ENCODE results near the gene SEMA7A. TPM values are rescaled to one million over a fixed set of nuclear protein-coding genes. Genes with fewer than 3 reads are reported as not detected.

SEMA7A gene
- total RNA-seq, 3 donors from 2014 or later = 1.6 to 3.7 (median 3.0) TPM

DNA sequence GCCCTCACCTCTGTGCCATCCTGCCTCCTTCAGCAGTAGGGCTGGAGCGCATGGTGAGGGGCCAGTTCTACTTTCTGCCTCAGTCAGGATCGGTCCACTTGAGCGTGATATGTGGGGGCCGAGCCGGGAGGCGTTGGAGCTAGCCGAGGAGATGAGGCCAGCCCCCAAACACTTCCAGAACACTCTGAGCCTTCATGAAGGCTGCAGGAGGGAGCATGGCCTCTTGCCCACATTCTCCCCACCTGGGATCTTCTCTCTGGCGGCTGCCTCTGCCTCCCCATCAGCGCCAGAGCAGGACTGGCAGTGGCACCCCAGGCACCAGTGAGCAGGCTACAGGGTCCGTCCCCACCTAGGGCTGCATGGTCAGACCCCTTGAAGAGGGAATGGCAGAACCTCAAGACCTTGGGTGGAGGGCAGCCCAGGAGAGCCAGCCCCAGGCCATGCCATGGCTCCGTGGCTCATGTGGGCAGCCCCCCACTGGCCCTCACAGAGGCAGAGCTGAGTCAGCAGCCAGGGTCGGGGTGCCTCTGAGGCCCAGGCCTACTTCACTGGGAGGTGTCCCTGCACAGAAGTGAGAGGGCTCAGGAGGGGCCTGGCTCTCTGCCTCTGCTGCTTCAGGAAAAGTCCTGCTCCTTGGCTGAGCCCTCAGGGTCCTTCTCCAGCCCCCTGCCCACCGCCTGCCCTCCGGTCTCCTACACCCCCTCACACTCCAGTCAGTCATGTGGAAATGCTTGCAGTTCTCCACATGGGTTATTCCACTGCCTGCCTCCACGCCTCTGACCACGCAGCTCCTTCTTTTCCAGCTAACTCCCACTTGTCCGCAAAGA is 38.2 kb downstream of the SEMA7A start:
- intact Hi-C loops (cut with DNase I, micrococcal nuclease) = no loop called here
- no peak for ATAC-seq
- Histone ChIP-seq H3K4me3 (no peak overlapping the region), H3K4me1 (ENCODE audit: low read depth) (no peaks in the 10 kb centered on the region), H3K9me3 (no peaks in the 10 kb centered on the region), H3K36me3 (ENCODE audit: low read depth) (no peaks in the 10 kb centered on the region)
- TF ChIP-seq, protein P1, sequence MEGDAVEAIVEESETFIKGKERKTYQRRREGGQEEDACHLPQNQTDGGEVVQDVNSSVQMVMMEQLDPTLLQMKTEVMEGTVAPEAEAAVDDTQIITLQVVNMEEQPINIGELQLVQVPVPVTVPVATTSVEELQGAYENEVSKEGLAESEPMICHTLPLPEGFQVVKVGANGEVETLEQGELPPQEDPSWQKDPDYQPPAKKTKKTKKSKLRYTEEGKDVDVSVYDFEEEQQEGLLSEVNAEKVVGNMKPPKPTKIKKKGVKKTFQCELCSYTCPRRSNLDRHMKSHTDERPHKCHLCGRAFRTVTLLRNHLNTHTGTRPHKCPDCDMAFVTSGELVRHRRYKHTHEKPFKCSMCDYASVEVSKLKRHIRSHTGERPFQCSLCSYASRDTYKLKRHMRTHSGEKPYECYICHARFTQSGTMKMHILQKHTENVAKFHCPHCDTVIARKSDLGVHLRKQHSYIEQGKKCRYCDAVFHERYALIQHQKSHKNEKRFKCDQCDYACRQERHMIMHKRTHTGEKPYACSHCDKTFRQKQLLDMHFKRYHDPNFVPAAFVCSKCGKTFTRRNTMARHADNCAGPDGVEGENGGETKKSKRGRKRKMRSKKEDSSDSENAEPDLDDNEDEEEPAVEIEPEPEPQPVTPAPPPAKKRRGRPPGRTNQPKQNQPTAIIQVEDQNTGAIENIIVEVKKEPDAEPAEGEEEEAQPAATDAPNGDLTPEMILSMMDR (IDR thresholded peaks at IDR 0.05) = no peak
- DNase-seq = no peak

DNA sequence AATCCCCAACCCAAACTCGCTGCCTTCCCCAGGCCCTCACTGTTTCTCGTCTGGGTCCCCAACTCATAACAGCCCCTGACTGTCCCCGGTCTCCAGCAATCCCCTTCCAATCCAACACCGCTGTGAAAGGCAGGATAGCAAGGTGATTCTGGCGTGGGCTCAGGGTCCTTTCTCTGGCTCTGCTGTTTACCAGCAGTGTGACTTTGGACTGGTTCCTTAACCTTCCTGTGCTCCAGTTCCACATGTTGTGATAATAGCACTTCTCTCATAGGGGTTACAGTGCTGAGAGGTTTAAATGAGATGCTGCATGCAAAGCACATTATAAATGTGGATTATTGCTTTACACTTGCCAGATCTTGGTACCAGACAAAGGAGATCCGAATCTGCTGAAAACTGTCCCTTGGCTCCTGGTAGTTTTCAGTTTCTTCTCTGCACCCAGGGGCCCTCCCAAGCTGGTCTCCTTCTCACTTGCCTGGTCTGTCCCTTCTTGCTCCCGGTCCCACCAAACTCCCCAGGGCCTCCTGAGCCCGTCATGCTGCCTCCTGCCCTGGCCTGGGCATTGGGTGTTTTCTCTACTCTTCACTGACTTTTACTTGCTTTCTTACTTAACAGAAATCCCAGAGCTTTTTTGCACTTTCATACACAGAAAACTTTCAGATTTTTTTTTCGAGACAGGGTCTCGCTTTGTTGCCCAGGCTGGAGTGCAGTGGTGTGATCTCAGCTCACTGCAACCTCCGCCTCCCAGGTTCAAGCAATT is 39.5 kb downstream of the SEMA7A start:
- ATAC-seq = no peak
- no peaks in the 10 kb centered on the region for H3K36me3 ChIP-seq (ENCODE audit: low read depth)
- H3K4me1 ChIP-seq (ENCODE audit: low read depth) = no peaks in the 10 kb centered on the region
- intact Hi-C loops (cut with DNase I, micrococcal nuclease) = no loop called here
- TF ChIP-seq, protein P1 (IDR thresholded peaks at IDR 0.05) = no peak
- H3K4me3 ChIP-seq = no peak overlapping the region
- no peak for DNase-seq
- H3K9me3 ChIP-seq = no peaks in the 10 kb centered on the region

DNA sequence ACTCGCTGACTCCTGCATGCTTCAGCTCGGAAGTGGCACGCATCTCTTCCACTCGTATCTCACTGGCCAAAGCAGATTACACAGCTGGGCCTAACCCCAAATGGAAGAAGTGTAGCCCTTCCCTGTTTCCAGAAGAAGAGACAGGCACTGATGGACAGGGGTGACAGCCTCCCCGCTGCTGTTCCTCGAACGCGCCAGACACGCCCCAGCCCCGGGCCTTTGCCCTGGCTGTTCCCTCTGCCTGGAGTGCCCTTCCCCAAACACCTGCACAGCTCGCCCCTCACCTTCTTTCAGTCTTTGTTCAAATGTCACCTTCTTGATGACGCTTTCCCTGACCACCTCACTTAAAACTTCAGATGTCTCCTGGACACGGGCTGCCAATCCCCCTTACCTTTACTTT is 40.3 kb downstream of the SEMA7A start:
- DNase-seq (no peak), ATAC-seq (no peak)
- Histone ChIP-seq H3K4me3 (no peak overlapping the region), H3K9me3 (no peaks in the 10 kb centered on the region), H3K4me1 (ENCODE audit: low read depth) (no peaks in the 10 kb centered on the region), H3K36me3 (ENCODE audit: low read depth) (no peaks in the 10 kb centered on the region)
- TF ChIP-seq, protein P1 (IDR thresholded peaks at IDR 0.05) = no peak
- intact Hi-C loops (cut with DNase I, micrococcal nuclease) = no loop called here

DNA sequence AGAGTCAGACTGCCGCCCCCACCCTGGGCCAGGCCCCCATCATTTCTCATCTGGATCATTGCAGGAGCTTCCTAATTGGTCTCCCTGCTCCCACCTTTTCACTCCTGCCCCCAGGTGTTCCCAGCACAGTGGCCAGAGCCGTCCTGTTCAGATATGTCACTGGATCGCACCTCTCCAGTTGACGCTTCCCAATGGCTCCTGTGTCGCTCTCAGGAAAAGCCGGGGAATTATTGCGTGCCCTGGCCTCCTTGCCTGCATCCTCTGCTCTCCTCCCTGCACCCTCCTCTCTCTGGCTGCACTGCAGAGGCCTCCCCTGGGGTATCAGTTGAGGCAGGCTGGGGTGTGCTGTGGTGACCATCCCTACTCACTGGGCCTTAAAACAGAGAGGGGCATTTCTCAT is 40.9 kb downstream of the SEMA7A start:
- no peaks in the 10 kb centered on the region for H3K36me3 ChIP-seq (ENCODE audit: low read depth)
- H3K4me3 ChIP-seq = no peak overlapping the region
- no peaks in the 10 kb centered on the region for H3K9me3 ChIP-seq
- H3K4me1 ChIP-seq (ENCODE audit: low read depth) = no peaks in the 10 kb centered on the region
- TF ChIP-seq, protein P1 (IDR thresholded peaks at IDR 0.05) = no peak
- DNase-seq = no peak
- ATAC-seq = no peak
- intact Hi-C loops (cut with DNase I, micrococcal nuclease) = no loop called here

DNA sequence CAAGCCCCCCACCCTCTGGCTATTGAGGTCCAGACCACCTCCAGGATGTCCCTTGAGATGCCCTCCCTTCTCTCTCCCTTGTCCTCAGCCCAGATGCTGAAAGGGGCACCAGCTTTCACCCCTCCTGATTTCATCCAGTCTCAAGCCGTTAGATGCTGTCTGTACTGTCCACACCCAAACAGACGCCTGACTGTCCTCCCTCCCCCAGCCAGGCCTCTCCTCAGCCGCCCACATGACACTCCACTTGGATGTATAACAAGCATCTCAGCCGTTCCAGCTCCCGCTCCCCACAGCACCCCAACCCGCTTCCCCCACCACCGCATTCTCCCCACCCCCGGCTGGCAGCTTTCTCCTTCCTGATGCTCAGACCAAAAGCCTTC is 41.3 kb downstream of the SEMA7A start:
- intact Hi-C loops (cut with DNase I, micrococcal nuclease) = no loop called here
- DNase-seq = no peak
- TF ChIP-seq, protein P1 (IDR thresholded peaks at IDR 0.05) = no peak
- H3K36me3 ChIP-seq (ENCODE audit: low read depth) = no peaks in the 10 kb centered on the region
- H3K4me3 ChIP-seq = no peak overlapping the region
- no peaks in the 10 kb centered on the region for H3K9me3 ChIP-seq
- ATAC-seq = no peak
- H3K4me1 ChIP-seq (ENCODE audit: low read depth) = no peaks in the 10 kb centered on the region
